Measurements from ENCODE around the gene IER5L.
"Not testable (repeated sequence)": the region's sequence is repeated elsewhere in the genome, so short reads cannot be mapped to it uniquely, and the experiment has no call there.

Gene IER5L

GRCh38 chr9:129202613-129203555 lies 24.8 kb upstream of the IER5L start:
- DNase-seq: peak; percentile 84

GRCh38 chr9:129201866-129202265 lies 23.8 kb upstream of the IER5L start:
- DNase-seq: no peak

DNA sequence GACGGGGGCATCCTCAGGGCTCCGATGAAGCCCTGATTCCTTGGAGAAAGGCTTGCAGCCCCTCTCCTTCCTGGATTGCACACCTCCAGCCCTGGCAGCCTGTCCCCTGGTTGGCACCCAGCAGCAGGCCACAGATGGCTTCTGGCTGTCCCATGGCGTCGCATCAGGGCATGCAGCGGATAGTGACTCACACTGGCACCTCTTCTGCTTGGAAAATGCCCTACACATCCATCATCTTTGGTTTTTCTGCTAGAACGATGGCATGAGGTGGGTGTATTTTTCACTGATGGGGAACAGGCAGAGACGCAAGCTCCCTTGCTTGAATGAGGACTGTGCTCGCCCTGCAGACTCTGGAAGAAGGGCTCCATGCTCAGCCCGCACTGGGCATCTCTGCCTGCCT lies 23.2 kb upstream of the IER5L start:
- no peak for DNase-seq

DNA sequence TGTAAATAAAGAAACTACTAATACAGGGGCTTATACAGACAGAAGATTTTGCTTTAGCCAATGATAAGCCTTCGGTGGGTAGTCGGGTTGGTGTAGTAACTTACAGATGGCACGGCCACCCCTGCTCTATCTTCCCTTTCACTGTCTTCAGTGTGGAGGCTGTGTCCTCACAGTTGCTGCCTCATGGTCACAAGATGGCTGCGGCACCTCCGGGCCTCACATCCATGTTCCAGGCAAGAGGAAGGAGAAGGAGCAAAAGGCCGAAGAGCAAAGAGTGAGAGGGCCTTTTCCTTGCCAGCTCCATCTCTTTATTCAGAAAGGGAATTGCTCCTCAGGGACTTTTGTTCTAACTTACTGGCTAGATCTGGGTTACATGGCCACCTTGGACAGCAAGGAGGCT lies 22.2 kb upstream of the IER5L start:
- no peak for DNase-seq

DNA sequence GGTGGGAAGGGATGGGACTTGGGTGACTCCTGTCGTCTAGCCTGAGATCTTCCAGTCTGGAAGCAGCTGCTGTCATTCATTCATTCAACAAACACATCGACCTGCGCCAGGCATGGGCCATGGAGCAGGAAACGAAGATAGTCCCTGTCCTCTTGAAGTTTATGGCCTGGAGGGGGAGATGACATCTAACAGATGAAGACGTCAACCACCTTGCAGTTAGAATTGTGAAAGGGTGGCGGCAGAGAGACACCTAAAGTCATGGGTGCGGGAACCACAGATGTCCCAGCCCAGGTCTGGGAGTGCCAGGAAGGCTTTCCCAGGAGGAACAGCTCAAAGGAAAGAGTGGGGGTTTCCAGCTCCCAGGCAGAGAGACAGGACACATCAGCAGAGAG lies 21.0 kb upstream of the IER5L start:
- DNase-seq: no peak

DNA sequence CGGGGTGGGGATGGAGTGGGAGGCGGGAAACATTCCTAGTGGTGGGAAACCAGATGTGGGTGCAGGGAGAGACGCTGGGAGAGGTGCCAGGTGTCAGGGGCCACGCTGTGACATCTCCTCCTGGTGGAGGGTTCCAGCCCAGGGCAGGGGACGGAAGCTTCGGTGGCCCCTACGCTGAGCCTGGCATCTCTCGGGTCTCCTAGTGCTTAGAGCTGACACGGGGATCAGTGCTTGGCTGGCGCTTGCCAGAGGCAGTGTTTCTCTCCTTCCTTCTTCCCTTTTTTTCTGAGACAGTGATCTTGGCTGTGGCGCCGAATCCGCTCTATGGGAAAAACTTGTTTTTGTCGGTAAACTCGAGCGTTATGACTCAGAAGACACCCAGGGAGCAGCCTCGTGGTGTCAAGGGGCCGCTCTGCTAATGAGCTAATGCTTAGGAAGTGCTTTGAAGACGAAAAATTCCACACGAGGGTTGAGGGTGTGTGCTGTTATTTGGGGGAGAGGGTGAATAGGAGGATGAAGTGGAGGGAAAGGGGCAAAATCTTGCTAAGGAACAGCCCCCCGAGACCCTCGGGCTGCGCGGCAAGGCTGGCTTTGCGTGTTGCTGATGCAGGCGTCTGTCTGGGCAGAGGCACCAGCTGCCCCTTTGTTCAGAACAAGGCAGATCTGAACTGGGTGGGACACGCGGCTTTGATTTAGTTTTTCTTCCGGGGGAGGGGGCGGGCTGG lies 20.4 kb upstream of the IER5L start:
- DNase-seq: no peak

DNA sequence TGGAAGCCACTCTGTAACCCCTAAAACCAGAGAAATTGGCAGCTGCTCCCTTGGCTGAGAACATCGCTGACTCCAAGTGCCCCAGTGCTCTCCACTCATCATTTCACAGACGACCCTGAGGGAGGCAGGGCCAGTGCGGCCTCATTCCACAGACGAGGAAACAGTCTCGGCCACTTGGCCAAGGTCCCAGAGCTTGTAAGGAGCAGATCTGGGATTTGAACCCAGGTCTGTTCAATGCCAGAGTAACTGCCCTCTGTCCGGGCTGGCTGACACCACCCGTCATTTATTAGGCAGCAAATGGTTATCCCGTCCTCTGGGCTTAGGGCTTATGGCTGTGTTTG lies 19.9 kb upstream of the IER5L start:
- no peak for DNase-seq

GRCh38 chr9:129197045-129197444 lies 19.0 kb upstream of the IER5L start:
- DNase-seq: not testable (repeated sequence)

- DNase-seq: no peak
Observed at GRCh38 chr9:129195606-129196005, 17.5 kb upstream of the IER5L start.

- no peak for DNase-seq
Observed at GRCh38 chr9:129194221-129194620, 16.2 kb upstream of the IER5L start.

GRCh38 chr9:129193655-129194054 lies 15.6 kb upstream of the IER5L start:
- no peak for DNase-seq

DNA sequence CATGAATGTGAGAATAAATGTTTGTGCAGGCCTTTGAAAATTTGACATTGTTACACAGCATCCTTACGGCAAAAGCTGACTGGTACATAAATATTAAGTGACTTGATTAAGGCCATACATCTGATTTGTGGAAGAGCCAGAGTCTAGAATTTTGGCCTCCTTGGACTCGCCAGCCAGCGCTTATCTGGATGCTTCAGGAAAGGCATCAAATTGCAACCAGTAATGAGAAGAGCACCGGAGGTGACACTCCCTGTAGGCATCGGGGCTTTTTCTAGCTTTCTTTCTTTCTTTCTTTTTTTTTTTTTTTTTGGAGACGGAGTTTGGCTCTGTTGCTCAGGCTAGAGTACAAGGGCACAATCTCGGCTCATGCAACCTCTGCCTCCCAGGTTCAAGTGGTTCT lies 13.2 kb upstream of the IER5L start:
- DNase-seq: no peak

GRCh38 chr9:129189971-129190370 lies 11.9 kb upstream of the IER5L start:
- DNase-seq: not testable (repeated sequence)

DNA sequence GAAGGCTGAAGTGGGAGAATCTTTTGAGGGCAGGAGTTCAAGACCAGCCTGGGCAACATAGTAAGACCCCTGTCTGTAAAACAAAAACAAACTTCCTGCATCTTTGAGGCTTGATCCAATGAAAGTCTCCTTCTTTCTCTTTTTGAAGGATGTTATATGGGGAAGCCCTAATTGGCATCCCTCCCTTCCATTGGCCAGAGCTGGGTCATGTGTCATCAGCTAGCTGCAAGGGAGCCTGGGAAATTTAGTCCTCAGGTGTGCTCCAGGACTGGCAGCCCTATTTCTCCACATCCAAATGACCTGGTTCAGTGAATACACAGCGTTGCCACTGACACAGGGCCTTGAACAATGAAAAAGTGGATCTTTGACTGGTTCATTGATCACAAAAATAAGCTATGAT lies 9.0 kb upstream of the IER5L start:
- DNase-seq: no peak

DNA sequence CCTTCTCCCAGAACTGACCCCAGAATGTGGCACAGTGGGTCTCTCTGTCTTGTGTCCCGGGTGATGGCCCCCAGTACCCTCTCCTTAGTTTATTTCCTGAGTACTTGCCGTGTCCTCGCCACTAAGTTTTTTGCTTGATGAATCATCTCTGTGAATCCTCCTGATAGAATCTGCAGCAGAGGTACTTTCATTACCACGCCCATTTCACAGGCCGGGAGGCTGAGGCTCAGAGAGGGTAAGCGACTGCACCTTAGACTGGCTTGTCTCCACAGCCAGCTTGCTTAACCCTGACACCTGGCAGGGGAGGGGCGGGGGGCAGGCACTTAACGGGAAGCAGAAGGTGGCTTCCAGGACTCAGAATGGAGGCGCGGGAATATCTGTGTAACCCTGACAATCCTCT lies 7.9 kb upstream of the IER5L start:
- no peak for DNase-seq

DNA sequence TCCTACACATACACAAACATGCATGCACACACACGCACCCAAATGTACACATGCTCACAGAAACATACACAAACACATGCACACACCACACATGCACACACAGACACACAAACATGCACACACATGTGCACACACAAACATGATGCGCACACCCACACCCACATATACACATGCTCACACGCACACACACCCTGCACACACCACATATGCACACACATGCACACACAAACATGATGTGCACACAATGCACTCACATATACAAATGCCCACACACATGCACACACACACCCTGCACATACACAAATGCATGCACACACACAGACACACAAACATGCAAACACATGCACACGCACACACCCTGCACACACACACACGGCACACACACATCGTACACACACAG lies 7.3 kb upstream of the IER5L start:
- DNase-seq: no peak

DNA sequence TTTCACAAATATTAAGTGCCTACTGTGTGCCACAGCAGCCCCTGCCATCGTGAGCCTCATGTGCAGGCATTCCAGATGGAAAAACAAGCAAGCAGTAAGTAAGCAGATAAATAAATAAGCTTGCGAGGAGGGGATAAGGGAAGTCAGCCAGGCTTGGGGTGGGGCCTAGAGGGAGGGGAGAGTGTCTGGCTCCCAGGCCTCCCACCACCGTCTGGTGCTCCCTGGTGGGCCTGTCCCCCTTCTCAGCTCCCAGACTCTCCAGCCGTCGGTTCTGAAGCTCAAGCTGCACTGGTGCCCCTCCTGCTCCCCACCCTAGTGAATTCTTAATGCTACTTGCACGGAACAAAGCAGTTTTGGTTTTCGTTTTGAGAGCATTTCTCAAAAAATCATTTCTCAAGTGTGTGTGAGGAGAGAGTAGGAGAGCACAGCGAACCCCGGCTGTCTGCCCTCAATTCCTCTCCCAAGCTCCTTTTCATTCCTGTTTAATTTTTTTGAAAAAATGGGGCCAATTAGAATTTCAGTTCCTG lies 6.6 kb upstream of the IER5L start:
- no peak for DNase-seq

DNA sequence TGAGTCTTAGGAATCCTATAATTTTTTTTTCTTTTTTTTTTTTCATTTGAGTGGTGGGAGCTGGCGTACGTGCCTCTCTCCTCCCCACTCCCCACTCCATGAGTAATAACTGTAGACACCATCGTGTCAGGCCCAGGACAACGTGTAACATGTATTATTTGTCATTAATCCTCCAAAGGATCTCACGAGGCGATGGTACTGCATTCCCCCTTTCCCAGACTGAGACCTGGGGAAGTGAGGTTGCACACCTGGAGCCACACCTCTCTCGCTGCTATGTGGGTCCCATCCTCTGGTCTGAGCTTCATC lies 6.1 kb upstream of the IER5L start:
- DNase-seq: no peak

DNA sequence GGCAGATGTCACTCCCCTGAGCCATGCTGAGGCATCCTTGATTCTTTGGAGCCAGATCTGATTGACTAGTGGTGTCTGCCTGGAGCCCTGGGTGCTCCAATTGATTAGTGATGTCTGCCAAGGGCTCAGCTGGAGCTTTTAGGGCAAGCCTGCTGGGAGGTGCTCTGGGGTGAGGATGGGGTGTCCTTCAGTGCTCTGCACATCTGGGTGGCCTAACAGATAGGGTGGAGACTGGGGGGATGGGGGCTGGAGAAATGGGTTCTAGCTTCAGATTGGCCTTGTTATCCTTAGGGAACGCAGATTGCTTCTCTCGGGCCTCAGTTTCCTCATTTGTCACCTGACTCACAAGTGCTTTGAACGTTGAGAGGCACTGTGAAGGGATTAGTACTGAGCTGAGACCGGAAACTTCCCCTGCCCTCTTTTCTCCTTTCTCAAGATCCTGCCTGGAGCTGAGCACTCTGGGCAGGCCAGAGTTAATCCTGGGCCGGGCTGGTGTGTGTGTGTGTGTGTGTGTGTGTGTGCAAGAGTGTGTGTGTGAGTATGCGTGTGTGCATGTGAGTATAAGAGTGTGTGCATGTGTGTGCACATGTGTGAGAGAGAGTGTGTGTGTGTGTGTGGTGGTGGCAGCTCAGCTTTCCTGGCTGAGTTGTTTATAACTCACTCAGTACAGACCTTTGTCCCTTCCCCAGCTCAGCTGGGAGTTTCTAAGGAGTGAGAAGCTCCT lies 5.6 kb upstream of the IER5L start:
- no peak for DNase-seq

- peak; percentile 31 for DNase-seq
Observed at GRCh38 chr9:129182625-129183494, 4.8 kb upstream of the IER5L start.

DNA sequence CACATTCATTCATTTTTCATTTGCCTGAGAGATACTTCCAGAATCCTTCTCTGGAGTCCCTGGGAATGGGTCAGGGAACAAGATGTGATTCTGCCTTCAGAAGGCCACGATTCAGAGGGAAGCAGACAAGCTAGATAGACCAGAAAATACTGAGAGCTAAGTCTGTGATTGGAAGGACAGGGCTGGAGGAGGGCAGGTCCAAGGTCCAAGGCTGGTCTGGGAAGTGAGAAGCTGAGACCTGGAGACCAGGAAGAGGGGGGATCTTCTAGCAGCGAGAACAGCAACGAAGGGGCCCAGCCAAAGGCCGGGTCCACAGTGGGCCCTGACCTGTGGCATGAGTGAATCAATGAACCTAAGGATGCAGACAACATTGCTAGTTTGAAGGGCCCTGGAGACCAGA lies 4.1 kb upstream of the IER5L start:
- DNase-seq: no peak

GRCh38 chr9:129181246-129181645 lies 3.2 kb upstream of the IER5L start:
- DNase-seq: no peak
